Measurements from ENCODE around the gene WDR36. TPM values are rescaled to one million over a fixed set of nuclear protein-coding genes. Genes with fewer than 3 reads are reported as not detected.

The WDR36 gene
- total and polyA plus RNA-seq, 2 of the 13 experiments (the other 11 are each of a cell fraction or from before 2014, with no cell fraction given), result 18.2 to 40.6 TPM

- peak; percentile 74 for TF ChIP-seq ZBTB43 (CRISPR knock-in tag; conservative IDR thresholded peaks at IDR 0.05)
- TF ChIP-seq ZNF414 (CRISPR knock-in tag; IDR thresholded peaks at IDR 0.05), result peak; percentile 99
- no peak for TF ChIP-seq PCBP1 (IDR thresholded peaks at IDR 0.05; ENCODE audit: borderline replicate concordance, low read depth, low read length)
- TF ChIP-seq SAFB2 (CRISPR knock-in tag; IDR thresholded peaks at IDR 0.05; ENCODE audit: borderline replicate concordance, low read depth), result peak; percentile 92
- TF ChIP-seq CSRNP1 (CRISPR knock-in tag; IDR thresholded peaks at IDR 0.05), result peak; percentile 97
- peak; percentile 57 for TF ChIP-seq SP5 (CRISPR knock-in tag; IDR thresholded peaks at IDR 0.05; ENCODE audit: borderline replicate concordance, low read depth)
- TF ChIP-seq ZNF766 (CRISPR knock-in tag; IDR thresholded peaks at IDR 0.05; ENCODE audit: borderline replicate concordance), result peak; percentile 95; the same call in 1 of the 2 replicates
- 0 out of 2 replicates have a peak, but pooled peaks have one; percentile 76 for TF ChIP-seq ZNF251 (CRISPR knock-in tag; IDR thresholded peaks at IDR 0.05)
- TF ChIP-seq MAFG (CRISPR knock-in tag; IDR thresholded peaks at IDR 0.05), result no peak
- peak; percentile 49; the same call in 1 of the 2 replicates for TF ChIP-seq ZNF383 (CRISPR knock-in tag; IDR thresholded peaks at IDR 0.05; ENCODE audit: borderline replicate concordance)
- TF ChIP-seq KDM5B (CRISPR knock-in tag; IDR thresholded peaks at IDR 0.05; ENCODE audit: borderline replicate concordance), result peak; percentile 96
- peak; percentile 70 for TF ChIP-seq ZC3H4 (CRISPR knock-in tag; IDR thresholded peaks at IDR 0.05; ENCODE audit: borderline replicate concordance)
- TF ChIP-seq MAFF (IDR thresholded peaks at IDR 0.05; ENCODE audit: low read depth, low read length), result no peak
- TF ChIP-seq TFDP1 (CRISPR knock-in tag; IDR thresholded peaks at IDR 0.05; ENCODE audit: borderline replicate concordance), result peak; percentile 100
- no peak for TF ChIP-seq ATM (IDR thresholded peaks at IDR 0.05; ENCODE audit: borderline replicate concordance)
- peak; percentile 51; the same call in 1 of the 2 replicates for TF ChIP-seq ZNF790 (CRISPR knock-in tag; IDR thresholded peaks at IDR 0.05; ENCODE audit: borderline replicate concordance)
- TF ChIP-seq TERF1 (CRISPR knock-in tag; IDR thresholded peaks at IDR 0.05), result no peak
- no peak; the same call in 1 of the 2 replicates for TF ChIP-seq PAWR (CRISPR knock-in tag; IDR thresholded peaks at IDR 0.05; ENCODE audit: borderline replicate concordance)
- peak; percentile 94 for TF ChIP-seq ZNF451 (CRISPR knock-in tag; IDR thresholded peaks at IDR 0.05)
- TF ChIP-seq NFATC3 (CRISPR knock-in tag; IDR thresholded peaks at IDR 0.05), result peak; percentile 99
- peak; percentile 75; the same call in 1 of the 2 replicates for TF ChIP-seq ZMYM3 (CRISPR knock-in tag; IDR thresholded peaks at IDR 0.05)
- peak; percentile 98 for TF ChIP-seq ZNF550 (CRISPR knock-in tag; IDR thresholded peaks at IDR 0.05; ENCODE audit: borderline replicate concordance)
- peak; percentile 90; the same call in 1 of the 2 replicates for TF ChIP-seq ZNF468 (CRISPR knock-in tag; IDR thresholded peaks at IDR 0.05)
Measured at GRCh38 chr5:111092062-111092853, at the start of gene WDR36 (continued).
